ENCODE measurements around the gene CHST15.

The CHST15 gene

DNA sequence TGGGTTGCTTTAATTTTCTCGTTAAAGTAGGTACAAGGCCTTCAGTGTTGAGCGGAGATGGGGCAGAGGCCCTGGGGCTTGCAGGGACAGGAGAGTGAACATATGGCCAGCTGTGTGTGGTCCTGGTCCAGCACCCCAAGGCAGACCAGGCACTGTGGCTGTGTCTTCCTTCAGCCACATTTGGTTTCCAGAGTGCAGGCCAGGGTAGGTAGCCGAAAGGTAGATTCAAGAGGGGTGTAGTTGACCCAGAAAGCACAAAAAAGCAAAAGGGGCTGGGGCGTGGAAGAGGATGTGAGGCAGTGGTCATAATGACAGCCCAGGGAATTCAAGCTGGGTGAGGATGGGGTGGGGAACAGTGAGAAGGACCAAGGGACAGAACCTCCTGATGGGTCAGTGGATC, 21.3 kb upstream of the CHST15 start:
- Mint-ChIP-seq H3K9me3 (no peaks in the 10 kb centered on the region), H3K4me1 (no peaks in the 10 kb centered on the region), H3K36me3 (ENCODE audit: low read depth) (no peaks in the 10 kb centered on the region), H3K4me3 (no peak overlapping the region), H3K27me3 (ENCODE audit: low read depth) (peaks cover 8% of the 10 kb centered on the region), H3K27ac (no peak overlapping the region)
- TF ChIP-seq, protein P1, sequence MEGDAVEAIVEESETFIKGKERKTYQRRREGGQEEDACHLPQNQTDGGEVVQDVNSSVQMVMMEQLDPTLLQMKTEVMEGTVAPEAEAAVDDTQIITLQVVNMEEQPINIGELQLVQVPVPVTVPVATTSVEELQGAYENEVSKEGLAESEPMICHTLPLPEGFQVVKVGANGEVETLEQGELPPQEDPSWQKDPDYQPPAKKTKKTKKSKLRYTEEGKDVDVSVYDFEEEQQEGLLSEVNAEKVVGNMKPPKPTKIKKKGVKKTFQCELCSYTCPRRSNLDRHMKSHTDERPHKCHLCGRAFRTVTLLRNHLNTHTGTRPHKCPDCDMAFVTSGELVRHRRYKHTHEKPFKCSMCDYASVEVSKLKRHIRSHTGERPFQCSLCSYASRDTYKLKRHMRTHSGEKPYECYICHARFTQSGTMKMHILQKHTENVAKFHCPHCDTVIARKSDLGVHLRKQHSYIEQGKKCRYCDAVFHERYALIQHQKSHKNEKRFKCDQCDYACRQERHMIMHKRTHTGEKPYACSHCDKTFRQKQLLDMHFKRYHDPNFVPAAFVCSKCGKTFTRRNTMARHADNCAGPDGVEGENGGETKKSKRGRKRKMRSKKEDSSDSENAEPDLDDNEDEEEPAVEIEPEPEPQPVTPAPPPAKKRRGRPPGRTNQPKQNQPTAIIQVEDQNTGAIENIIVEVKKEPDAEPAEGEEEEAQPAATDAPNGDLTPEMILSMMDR (IDR thresholded peaks at IDR 0.05; ENCODE audit: unreplicated experiment in 3 of 3) = no peak

DNA sequence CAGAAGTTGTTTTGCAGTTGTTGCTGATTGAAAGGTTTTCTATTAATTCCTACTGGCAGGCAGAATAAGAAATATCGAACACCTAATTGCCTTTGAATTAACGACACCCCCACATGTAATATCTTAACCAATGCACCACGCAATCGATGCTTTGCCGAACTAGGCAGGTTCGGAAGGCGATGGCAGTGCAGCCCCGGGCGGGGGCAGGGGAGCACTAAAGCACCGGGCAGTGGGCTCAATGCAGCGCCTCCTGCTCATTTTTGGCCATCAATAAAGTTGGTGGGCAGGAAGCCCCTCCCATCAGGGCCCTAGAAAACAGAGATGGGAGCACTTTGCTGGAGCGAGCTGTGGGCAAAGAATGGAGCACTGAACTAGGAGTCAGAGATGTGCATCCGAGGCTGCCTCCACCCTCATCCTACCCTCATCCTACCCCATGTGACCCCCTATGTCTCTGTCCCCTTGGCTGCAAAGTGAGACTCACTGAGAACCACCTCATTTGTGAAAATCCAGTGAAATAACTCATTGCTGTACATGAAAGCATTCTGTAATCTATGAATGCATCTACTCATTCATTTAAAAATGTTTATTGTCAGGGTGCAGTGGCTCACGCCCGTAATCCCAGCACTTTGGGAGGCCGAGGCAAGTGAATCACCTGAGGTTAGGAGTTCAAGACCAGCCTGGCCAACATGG, 19.6 kb upstream of the CHST15 start:
- Mint-ChIP-seq H3K36me3 (ENCODE audit: low read depth) (no peaks in the 10 kb centered on the region), H3K4me3 (no peak overlapping the region), H3K27me3 (ENCODE audit: low read depth) (peaks cover 14% of the 10 kb centered on the region), H3K27ac (no peak overlapping the region), H3K4me1 (no peaks in the 10 kb centered on the region), H3K9me3 (no peaks in the 10 kb centered on the region)
- TF ChIP-seq, protein P1 (IDR thresholded peaks at IDR 0.05; ENCODE audit: unreplicated experiment in 3 of 3) = no peak

DNA sequence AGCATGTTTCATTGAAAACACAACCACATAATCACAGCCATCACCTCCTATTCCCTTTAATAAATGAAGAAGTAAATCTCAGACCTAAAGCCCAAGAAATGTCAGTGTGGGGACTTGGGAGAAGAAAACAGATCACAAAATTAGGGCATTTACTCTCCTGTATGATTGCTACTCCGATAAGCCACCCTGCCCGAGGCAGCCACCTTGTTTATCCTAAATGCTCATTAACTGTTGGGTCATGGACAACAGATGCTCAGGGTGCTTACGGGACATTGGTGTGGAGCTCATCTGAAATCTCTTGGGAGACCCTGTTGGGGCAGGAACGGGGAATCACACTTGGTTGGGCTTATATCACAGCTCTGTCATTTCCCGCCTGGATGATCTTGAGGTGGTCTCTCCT, 17.5 kb upstream of the CHST15 start:
- Mint-ChIP-seq H3K27ac (no peak overlapping the region), H3K36me3 (ENCODE audit: low read depth) (no peaks in the 10 kb centered on the region), H3K4me1 (peaks cover 11% of the 10 kb centered on the region), H3K9me3 (no peaks in the 10 kb centered on the region), H3K27me3 (ENCODE audit: low read depth) (peaks cover 18% of the 10 kb centered on the region), H3K4me3 (no peak overlapping the region)
- TF ChIP-seq, protein P1 (IDR thresholded peaks at IDR 0.05; ENCODE audit: unreplicated experiment in 3 of 3) = no peak

DNA sequence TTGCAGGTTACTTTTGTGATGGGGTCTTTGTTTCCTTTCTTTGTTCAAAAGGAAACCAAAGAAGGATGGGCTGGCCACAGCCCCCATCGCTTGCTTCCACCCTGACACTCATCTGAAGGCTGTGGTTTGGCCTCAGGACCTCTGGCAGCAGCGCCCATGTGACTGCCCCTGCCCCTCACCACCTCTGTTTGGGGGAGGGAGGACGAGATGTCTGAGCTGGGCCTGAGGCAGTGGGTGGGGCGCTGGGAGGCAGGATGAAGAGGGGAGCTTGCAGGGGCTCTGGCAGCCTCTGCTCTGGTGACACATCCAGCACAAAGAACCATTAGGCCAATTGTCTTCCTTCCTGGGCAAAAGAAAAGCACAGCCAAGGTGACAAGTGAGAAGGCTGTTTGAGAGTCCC, 15.9 kb upstream of the CHST15 start:
- TF ChIP-seq, protein P1 (IDR thresholded peaks at IDR 0.05; ENCODE audit: unreplicated experiment in 3 of 3) = no peak
- Mint-ChIP-seq H3K4me3 (no peak overlapping the region), H3K9me3 (no peaks in the 10 kb centered on the region), H3K36me3 (ENCODE audit: low read depth) (no peaks in the 10 kb centered on the region), H3K27me3 (ENCODE audit: low read depth) (peaks cover 22% of the 10 kb centered on the region), H3K4me1 (peaks cover 18% of the 10 kb centered on the region), H3K27ac (no peak overlapping the region)

DNA sequence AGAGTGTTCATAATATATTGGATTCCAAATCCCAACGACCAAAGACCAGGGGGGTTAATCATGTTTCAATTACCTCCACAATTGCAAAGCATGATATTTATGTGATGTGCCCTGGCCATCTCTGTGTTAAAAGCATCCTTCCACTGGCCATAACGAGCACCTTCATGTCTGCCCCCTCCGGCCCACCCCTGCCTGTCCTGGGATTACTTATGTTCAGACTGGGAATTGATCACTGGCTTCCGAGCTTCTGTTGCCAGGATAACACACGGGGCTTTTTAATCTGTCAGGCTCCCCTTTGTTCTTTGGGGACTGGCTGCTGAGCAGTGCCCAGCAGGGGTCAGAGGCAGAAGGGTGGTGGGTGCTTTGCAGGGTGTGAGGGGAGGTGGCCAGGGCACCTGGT, 13.7 kb upstream of the CHST15 start:
- Mint-ChIP-seq H3K9me3 (no peaks in the 10 kb centered on the region), H3K27me3 (ENCODE audit: low read depth) (peaks cover 26% of the 10 kb centered on the region), H3K36me3 (ENCODE audit: low read depth) (no peaks in the 10 kb centered on the region), H3K27ac (peak overlapping the region in 1 of 3 experiments; percentile 46), H3K4me3 (no peak overlapping the region), H3K4me1 (peaks cover 18% of the 10 kb centered on the region)
- TF ChIP-seq, protein P1 (IDR thresholded peaks at IDR 0.05; ENCODE audit: unreplicated experiment in 3 of 3) = no peak

DNA sequence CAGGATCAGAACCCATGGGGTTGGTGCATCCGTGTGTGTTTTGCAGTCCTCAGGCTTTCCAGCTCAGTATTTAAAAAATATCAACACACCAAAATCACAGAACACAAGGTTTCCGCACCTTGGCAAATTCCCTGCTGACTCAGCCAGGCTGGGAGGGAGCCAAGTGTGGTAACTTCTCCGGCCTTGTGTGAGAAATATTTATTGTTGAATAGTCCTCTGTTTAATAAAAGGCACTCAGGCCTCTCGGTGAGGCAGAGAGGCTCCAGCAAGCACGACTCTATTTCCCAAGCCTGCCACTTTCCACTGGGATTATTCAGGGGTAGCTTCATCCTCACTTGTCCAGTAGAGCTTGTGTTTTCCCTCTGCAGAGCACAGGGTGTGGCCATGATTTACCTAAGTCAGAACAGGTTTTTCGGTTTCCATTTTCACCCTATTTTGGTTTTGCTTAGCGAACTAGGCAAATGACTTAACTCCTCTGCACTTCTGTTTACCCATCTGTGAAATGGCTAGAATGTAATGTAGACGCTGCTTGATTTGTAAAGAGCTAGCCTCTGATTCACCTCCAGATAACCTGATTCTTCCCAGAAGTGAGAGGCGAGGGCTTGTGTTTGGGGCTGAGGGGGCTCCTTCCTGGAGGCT, 13.0 kb upstream of the CHST15 start:
- H3K27me3 Mint-ChIP-seq (ENCODE audit: low read depth) = peaks cover 23% of the 10 kb centered on the region
- TF ChIP-seq, protein P1 (IDR thresholded peaks at IDR 0.05; ENCODE audit: unreplicated experiment in 3 of 3) = no peak
- H3K36me3 Mint-ChIP-seq (ENCODE audit: low read depth) = no peaks in the 10 kb centered on the region
- peak overlapping the region in 2 of 3 experiments; percentile 46 to 59 for H3K27ac Mint-ChIP-seq
- no peaks in the 10 kb centered on the region for H3K9me3 Mint-ChIP-seq
- peaks cover 18% of the 10 kb centered on the region for H3K4me1 Mint-ChIP-seq
- peak overlapping the region in 1 of 3 experiments; percentile 5 for H3K4me3 Mint-ChIP-seq
